GM12878 (cell line): ENCODE data around the gene SERTAD2. TPM values are rescaled to one million over a fixed set of nuclear protein-coding genes. Genes with fewer than 3 reads are reported as not detected.

ENCODE experiments used
- BMI1 ChIP-seq: fragments of 450-650 bp; IDR thresholded peaks from 2 replicates; pipeline ENCODE4 v1.6.1; 2016; ENCODE audit warnings: mild to moderate bottlenecking, moderate library complexity, borderline replicate concordance
- CBFB ChIP-seq: IDR thresholded peaks from 2 replicates; pipeline ENCODE4 v1.6.1; 2016; ENCODE audit warnings: antibody characterized with exemption, low read depth
- CBX3 ChIP-seq: fragments of 200-600 bp; sonication (generic); IDR thresholded peaks from 2 replicates; pipeline ENCODE4 v1.6.1; 2016; ENCODE audit warnings: low read depth, borderline replicate concordance
- CBX5 ChIP-seq: sonication (generic); IDR thresholded peaks from 2 replicates; pipeline ENCODE4 v1.6.1; 2016; ENCODE audit warnings: low read depth, moderate library complexity, mild to moderate bottlenecking, inconsistent platforms
- CEBPB ChIP-seq, 2 experiments: fragments of 150-350 bp in 1 of 2; IDR thresholded peaks; 2 replicates each; pipeline ENCODE4 v1.6.1; 2012 to 2014; ENCODE audit warnings: low read depth in 2 of 2, low read length in 2 of 2, borderline replicate concordance in 1 of 2, inconsistent platforms in 1 of 2
- CHD4 ChIP-seq: fragments of 200-600 bp; sonication (generic); IDR thresholded peaks from 2 replicates; pipeline ENCODE4 v1.6.1; 2016; ENCODE audit warnings: mild to moderate bottlenecking
- CTCF ChIP-seq, 3 experiments: IDR thresholded peaks in 2 of 3; conservative IDR thresholded peaks in 1 of 3; 2 replicates each; pipeline ENCODE4 v1.5.1; 2011; ENCODE audit warnings: low read depth in 3 of 3, low read length in 3 of 3, mild to moderate bottlenecking in 3 of 3, control low read depth in 2 of 3, moderate library complexity in 2 of 3, inconsistent platforms in 1 of 3, mixed read lengths in 1 of 3; ENCODE audit not compliant: control insufficient read depth in 2 of 3, insufficient read depth in 1 of 3; ENCODE audit errors: extremely low read depth in 1 of 3
- GATAD2B ChIP-seq: fragments of 450-650 bp; conservative IDR thresholded peaks from 2 replicates; pipeline ENCODE4 v1.6.1; 2017; ENCODE audit warnings: low read depth, mild to moderate bottlenecking, moderate library complexity
- HCFC1 ChIP-seq: fragments of 150-350 bp; IDR thresholded peaks from 2 replicates; pipeline ENCODE4 v1.6.1; 2014; ENCODE audit warnings: low read length
- IKZF1 ChIP-seq: fragments of 450-650 bp; conservative IDR thresholded peaks from 2 replicates; pipeline ENCODE4 v1.6.1; 2017; ENCODE audit warnings: antibody characterized with exemption, mild to moderate bottlenecking
- MTA2 ChIP-seq: fragments of 450-650 bp; IDR thresholded peaks from 2 replicates; pipeline ENCODE4 v1.6.1; 2016; ENCODE audit warnings: low read depth, mild to moderate bottlenecking, moderate library complexity
- NFXL1 ChIP-seq: fragments of 450-650 bp; IDR thresholded peaks from 2 replicates; pipeline ENCODE4 v1.6.1; 2017; ENCODE audit warnings: antibody characterized with exemption, mild to moderate bottlenecking, borderline replicate concordance
- NR2C2 ChIP-seq: IDR thresholded peaks from 2 replicates; pipeline ENCODE4 v1.6.1; 2011; ENCODE audit warnings: borderline replicate concordance, low read depth; ENCODE audit not compliant: control insufficient read depth, insufficient read length
- SMAD1 ChIP-seq: fragments of 450-650 bp; IDR thresholded peaks from 2 replicates; pipeline ENCODE4 v1.6.1; 2018; ENCODE audit warnings: mild to moderate bottlenecking, low read depth; ENCODE audit not compliant: partially characterized antibody
- SMAD5 ChIP-seq: IDR thresholded peaks from 2 replicates; pipeline ENCODE4 v1.6.1; 2016; ENCODE audit warnings: antibody characterized with exemption, low read depth
- SP1 ChIP-seq: IDR thresholded peaks from one replicate; pipeline ENCODE4 v1.6.1; 2011; ENCODE audit warnings: low read depth, low read length
- SREBF1 ChIP-seq: IDR thresholded peaks from 2 replicates; pipeline ENCODE4 v1.6.1; 2012; ENCODE audit warnings: mild to moderate bottlenecking, low read length
- SRF ChIP-seq, 2 experiments: IDR thresholded peaks; 2 replicates each; pipeline ENCODE4 v1.6.1; 2011; ENCODE audit warnings: low read depth in 2 of 2, low read length in 2 of 2, mild to moderate bottlenecking in 1 of 2, moderate library complexity in 1 of 2
- TCF12 ChIP-seq: IDR thresholded peaks from 2 replicates; pipeline ENCODE4 v1.6.1; 2011; ENCODE audit warnings: low read depth, mild to moderate bottlenecking, low read length
- ZBTB11 ChIP-seq: fragments of 450-650 bp; formaldehyde crosslinking; IDR thresholded peaks from 2 replicates; pipeline ENCODE4 v1.5.0; 2022; ENCODE audit warnings: mild to moderate bottlenecking, missing genetic modification characterization
- ZNF217 ChIP-seq: fragments of 450-650 bp; IDR thresholded peaks from 2 replicates; pipeline ENCODE4 v1.6.1; 2017; ENCODE audit warnings: antibody characterized with exemption, mild to moderate bottlenecking
- ZNF274 ChIP-seq: IDR thresholded peaks from one replicate; pipeline ENCODE4 v1.8.0; 2011; ENCODE audit not compliant: insufficient read length, insufficient read depth
- polyA plus RNA-seq, 11 experiments: library from polyadenylated mRNA; depleted of rRNA in 4 of 11; unstranded in 6 of 11; stranded (reverse) in 5 of 11; fragments of >200 nt; fragmentation: Nextera tagmentation in 4 of 11; fragmentation: Illumina TruSeq in 1 of 11; extraction: Ambion mirVana in 4 of 11; extraction: Trizol in 1 of 11; gene quantifications; 1 replicate in 1 of 11; 2 replicates in 10 of 11; pipeline versions ENCODE4 v1.2.1 to v1.2.3, GENCODE V29; 2011 to 2016; ENCODE audit warnings: inconsistent platforms in 2 of 11, missing spikeins in 2 of 11, low read depth in 1 of 11
- total RNA-seq, 4 experiments: library from RNA; depleted of rRNA in 3 of 4; stranded (reverse); fragments of >200 nt in 3 of 4; fragmentation: Illumina TruSeq in 1 of 4; extraction: Trizol in 1 of 4; gene quantifications; 2 replicates each; pipeline versions ENCODE4 v1.2.1 to v1.2.3, GENCODE V29; 2013 to 2021
- TF ChIP-seq, protein P1 (sequence below): fragments of 450-650 bp; IDR thresholded peaks from 2 replicates; pipeline ENCODE4 v1.6.1; 2016; ENCODE audit warnings: mild to moderate bottlenecking

Gene SERTAD2
- total and polyA plus RNA-seq, 10 of the 15 experiments (the other 5 are each of a cell fraction or from before 2014, with no cell fraction given) = 7.9 to 28.7 (median 20.1) TPM

DNA sequence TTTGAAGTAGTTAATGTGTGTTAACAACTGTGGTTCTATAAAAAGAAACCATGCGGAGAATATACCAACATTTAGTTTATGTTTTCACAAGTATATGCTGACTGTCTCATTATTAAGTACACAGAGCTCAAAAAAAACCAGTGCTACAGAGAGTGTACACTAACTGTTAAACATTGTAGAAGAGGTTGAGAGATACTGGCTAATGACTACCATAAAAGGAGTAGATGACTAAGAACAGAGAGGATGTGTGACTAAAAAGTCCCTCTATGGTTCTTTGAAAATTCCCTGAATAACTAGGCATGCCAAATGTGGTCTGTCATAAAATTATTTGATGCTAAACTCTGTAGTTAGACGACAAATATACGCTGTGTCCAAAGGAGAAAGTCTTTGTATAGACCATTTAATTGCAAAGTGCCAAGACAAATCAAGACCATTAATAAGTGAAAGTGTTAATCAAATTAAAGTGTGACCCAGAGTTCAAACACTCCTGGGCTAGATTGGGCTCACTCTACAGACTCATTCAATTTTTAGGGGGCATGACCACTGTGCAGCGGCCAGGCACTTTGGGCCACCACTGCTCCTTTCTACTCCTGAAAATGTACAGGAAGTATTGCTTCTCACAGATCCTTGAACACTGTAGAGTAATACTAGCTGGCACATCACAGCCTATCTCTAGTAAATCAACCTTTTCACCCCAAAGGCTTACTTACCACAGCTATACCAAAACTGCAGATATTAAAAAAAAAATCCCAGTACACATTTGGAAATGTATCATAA is 45.1 kb upstream of the SERTAD2 start (continued):
- peak; percentile 52 for TF ChIP-seq CBFB
- no peak for TF ChIP-seq CHD4
- peak; percentile 77 for TF ChIP-seq ZNF217
- no peak for TF ChIP-seq TCF12
- TF ChIP-seq SP1 = no peak
- TF ChIP-seq GATAD2B = peak; percentile 18; the same call in 1 of the 2 replicates
- peak in 1 of 2 experiments; percentile 82; a peak in 1 of 4 replicates for TF ChIP-seq CEBPB (IDR thresholded peaks at IDR 0.05; ENCODE audit: borderline replicate concordance in 1 of 2, low read depth in 2 of 2, low read length in 2 of 2)
- TF ChIP-seq, protein P1, sequence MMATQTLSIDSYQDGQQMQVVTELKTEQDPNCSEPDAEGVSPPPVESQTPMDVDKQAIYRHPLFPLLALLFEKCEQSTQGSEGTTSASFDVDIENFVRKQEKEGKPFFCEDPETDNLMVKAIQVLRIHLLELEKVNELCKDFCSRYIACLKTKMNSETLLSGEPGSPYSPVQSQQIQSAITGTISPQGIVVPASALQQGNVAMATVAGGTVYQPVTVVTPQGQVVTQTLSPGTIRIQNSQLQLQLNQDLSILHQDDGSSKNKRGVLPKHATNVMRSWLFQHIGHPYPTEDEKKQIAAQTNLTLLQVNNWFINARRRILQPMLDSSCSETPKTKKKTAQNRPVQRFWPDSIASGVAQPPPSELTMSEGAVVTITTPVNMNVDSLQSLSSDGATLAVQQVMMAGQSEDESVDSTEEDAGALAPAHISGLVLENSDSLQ = 0 out of 2 replicates have a peak, but pooled peaks have one; percentile 34
- no peak for TF ChIP-seq NR2C2
- no peak for TF ChIP-seq ZNF274
- TF ChIP-seq SRF (IDR thresholded peaks at IDR 0.05; ENCODE audit: low read depth in 2 of 2, low read length in 2 of 2) = peak; percentile 18 to 88; a peak in 2 of 4 replicates
- TF ChIP-seq CTCF (IDR thresholded peaks at IDR 0.05 in 2 of 3, conservative IDR thresholded peaks at IDR 0.05 in 1 of 3; ENCODE audit: control insufficient read depth in 2 of 3, extremely low read depth in 1 of 3, insufficient read depth in 1 of 3, low read depth in 3 of 3, low read length in 3 of 3) = no peak
- peak; percentile 79 for TF ChIP-seq BMI1
- no peak for TF ChIP-seq SMAD5
- TF ChIP-seq SREBF1 = no peak
- TF ChIP-seq IKZF1 = peak; percentile 91
- TF ChIP-seq HCFC1 = no peak
- no peak for TF ChIP-seq NFXL1
- no peak for TF ChIP-seq CBX3
- TF ChIP-seq ZBTB11 (CRISPR knock-in tag) = no peak
- TF ChIP-seq MTA2 = peak; percentile 99
- peak; percentile 50; the same call in 1 of the 2 replicates for TF ChIP-seq CBX5
- TF ChIP-seq SMAD1 = peak; percentile 14
